ENCODE results near the gene CRABP1.

- TF ChIP-seq POLR2A (IDR thresholded peaks at IDR 0.05; ENCODE audit: low read depth) (no peak), POLR2AphosphoS5 (IDR thresholded peaks at IDR 0.05) (no peak)
- TF ChIP-seq, protein P1, sequence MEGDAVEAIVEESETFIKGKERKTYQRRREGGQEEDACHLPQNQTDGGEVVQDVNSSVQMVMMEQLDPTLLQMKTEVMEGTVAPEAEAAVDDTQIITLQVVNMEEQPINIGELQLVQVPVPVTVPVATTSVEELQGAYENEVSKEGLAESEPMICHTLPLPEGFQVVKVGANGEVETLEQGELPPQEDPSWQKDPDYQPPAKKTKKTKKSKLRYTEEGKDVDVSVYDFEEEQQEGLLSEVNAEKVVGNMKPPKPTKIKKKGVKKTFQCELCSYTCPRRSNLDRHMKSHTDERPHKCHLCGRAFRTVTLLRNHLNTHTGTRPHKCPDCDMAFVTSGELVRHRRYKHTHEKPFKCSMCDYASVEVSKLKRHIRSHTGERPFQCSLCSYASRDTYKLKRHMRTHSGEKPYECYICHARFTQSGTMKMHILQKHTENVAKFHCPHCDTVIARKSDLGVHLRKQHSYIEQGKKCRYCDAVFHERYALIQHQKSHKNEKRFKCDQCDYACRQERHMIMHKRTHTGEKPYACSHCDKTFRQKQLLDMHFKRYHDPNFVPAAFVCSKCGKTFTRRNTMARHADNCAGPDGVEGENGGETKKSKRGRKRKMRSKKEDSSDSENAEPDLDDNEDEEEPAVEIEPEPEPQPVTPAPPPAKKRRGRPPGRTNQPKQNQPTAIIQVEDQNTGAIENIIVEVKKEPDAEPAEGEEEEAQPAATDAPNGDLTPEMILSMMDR (IDR thresholded peaks at IDR 0.05), result no peak
Observed at GRCh38 chr15:78342021-78342420, 1.9 kb downstream of the CRABP1 start.
